ENCODE data around the gene TEF.

Gene TEF

GRCh38 chr22:41353862-41354575 lies 27.7 kb upstream of the TEF start:
- in situ Hi-C loops (cut with MboI; ENCODE audit: low sequenced_read_pairs), result no loop called here

- in situ Hi-C loops (cut with MboI; ENCODE audit: low sequenced_read_pairs), result no loop called here
Measured at GRCh38 chr22:41354979-41355378, 26.8 kb upstream of the TEF start.

- in situ Hi-C loops (cut with MboI; ENCODE audit: low sequenced_read_pairs), result no loop called here
Measured at GRCh38 chr22:41355895-41356294, 25.8 kb upstream of the TEF start.

- in situ Hi-C loops (cut with MboI; ENCODE audit: low sequenced_read_pairs), result no loop called here
Measured at GRCh38 chr22:41356430-41357028, 25.2 kb upstream of the TEF start.

- in situ Hi-C loops (cut with MboI; ENCODE audit: low sequenced_read_pairs), result no loop called here
Measured at GRCh38 chr22:41357191-41357590, 24.6 kb upstream of the TEF start.

- in situ Hi-C loops (cut with MboI; ENCODE audit: low sequenced_read_pairs), result no loop called here
Measured at GRCh38 chr22:41358927-41359326, 22.8 kb upstream of the TEF start.

- in situ Hi-C loops (cut with MboI; ENCODE audit: low sequenced_read_pairs), result no loop called here
Measured at GRCh38 chr22:41359376-41359775, 22.4 kb upstream of the TEF start.

GRCh38 chr22:41360126-41360525 lies 21.6 kb upstream of the TEF start:
- in situ Hi-C loops (cut with MboI; ENCODE audit: low sequenced_read_pairs), result no loop called here

GRCh38 chr22:41361716-41362310 lies 19.9 kb upstream of the TEF start:
- in situ Hi-C loops (cut with MboI; ENCODE audit: low sequenced_read_pairs), result no loop called here

- in situ Hi-C loops (cut with MboI; ENCODE audit: low sequenced_read_pairs), result no loop called here
Measured at GRCh38 chr22:41362615-41363014, 19.1 kb upstream of the TEF start.

- in situ Hi-C loops (cut with MboI; ENCODE audit: low sequenced_read_pairs), result no loop called here
Measured at GRCh38 chr22:41364233-41364632, 17.5 kb upstream of the TEF start.

- in situ Hi-C loops (cut with MboI; ENCODE audit: low sequenced_read_pairs), result no loop called here
Measured at GRCh38 chr22:41364955-41365354, 16.8 kb upstream of the TEF start.

- in situ Hi-C loops (cut with MboI; ENCODE audit: low sequenced_read_pairs), result no loop called here
Measured at GRCh38 chr22:41365425-41365824, 16.3 kb upstream of the TEF start.

- in situ Hi-C loops (cut with MboI; ENCODE audit: low sequenced_read_pairs), result no loop called here
Measured at GRCh38 chr22:41366323-41367029, 15.3 kb upstream of the TEF start.

GRCh38 chr22:41367039-41367679 lies 14.6 kb upstream of the TEF start:
- in situ Hi-C loops (cut with MboI; ENCODE audit: low sequenced_read_pairs), result no loop called here

GRCh38 chr22:41367680-41368542 lies 13.8 kb upstream of the TEF start:
- in situ Hi-C loops (cut with MboI; ENCODE audit: low sequenced_read_pairs), result no loop called here

GRCh38 chr22:41368543-41369423 lies 13.0 kb upstream of the TEF start:
- in situ Hi-C loops (cut with MboI; ENCODE audit: low sequenced_read_pairs), result no loop called here

- in situ Hi-C loops (cut with MboI; ENCODE audit: low sequenced_read_pairs), result no loop called here
Measured at GRCh38 chr22:41369424-41369745, 12.4 kb upstream of the TEF start.

GRCh38 chr22:41369837-41370236 lies 11.9 kb upstream of the TEF start:
- in situ Hi-C loops (cut with MboI; ENCODE audit: low sequenced_read_pairs), result no loop called here

- in situ Hi-C loops (cut with MboI; ENCODE audit: low sequenced_read_pairs), result no loop called here
Measured at GRCh38 chr22:41377846-41378245, 3.9 kb upstream of the TEF start.
